HEK293 (cell line): ENCODE results near the gene HSD17B8.

Source experiments
- ZEB2 ChIP-seq: fragments of 450-650 bp; formaldehyde crosslinking; IDR thresholded peaks from 2 replicates; pipeline ENCODE4 v1.5.1; 2016; ENCODE audit warnings: missing biosample characterization, missing genetic modification characterization
- ZFP37 ChIP-seq: fragments of 450-650 bp; formaldehyde crosslinking; IDR thresholded peaks from 2 replicates; pipeline ENCODE4 v1.5.1; 2016; ENCODE audit warnings: missing biosample characterization, missing genetic modification characterization
- ZNF248 ChIP-seq: fragments of 450-650 bp; formaldehyde crosslinking; IDR thresholded peaks from 2 replicates; pipeline ENCODE4 v1.5.1; 2017; ENCODE audit warnings: missing biosample characterization, missing genetic modification characterization
- ZNF488 ChIP-seq: fragments of 450-650 bp; formaldehyde crosslinking; IDR thresholded peaks from 2 replicates; pipeline ENCODE4 v1.5.1; 2016; ENCODE audit warnings: missing biosample characterization, missing genetic modification characterization
- ZNF785 ChIP-seq: fragments of 450-650 bp; formaldehyde crosslinking; IDR thresholded peaks from 2 replicates; pipeline ENCODE4 v1.5.1; 2016; ENCODE audit warnings: missing biosample characterization, missing genetic modification characterization
- TF ChIP-seq, protein P1 (sequence below): fragments of 450-650 bp; formaldehyde crosslinking; IDR thresholded peaks from 2 replicates; pipeline ENCODE4 v1.5.1; 2016; ENCODE audit warnings: missing biosample characterization, missing genetic modification characterization

GRCh38 chr6:33215271-33216116 is 11.0 kb downstream of the HSD17B8 start:
- TF ChIP-seq ZFP37 (no peak), ZEB2 (no peak), ZNF248 (no peak), ZNF488 (tag by site-specific recombination) (no peak), ZNF785 (tag by site-specific recombination) (no peak)
- TF ChIP-seq, protein P1, sequence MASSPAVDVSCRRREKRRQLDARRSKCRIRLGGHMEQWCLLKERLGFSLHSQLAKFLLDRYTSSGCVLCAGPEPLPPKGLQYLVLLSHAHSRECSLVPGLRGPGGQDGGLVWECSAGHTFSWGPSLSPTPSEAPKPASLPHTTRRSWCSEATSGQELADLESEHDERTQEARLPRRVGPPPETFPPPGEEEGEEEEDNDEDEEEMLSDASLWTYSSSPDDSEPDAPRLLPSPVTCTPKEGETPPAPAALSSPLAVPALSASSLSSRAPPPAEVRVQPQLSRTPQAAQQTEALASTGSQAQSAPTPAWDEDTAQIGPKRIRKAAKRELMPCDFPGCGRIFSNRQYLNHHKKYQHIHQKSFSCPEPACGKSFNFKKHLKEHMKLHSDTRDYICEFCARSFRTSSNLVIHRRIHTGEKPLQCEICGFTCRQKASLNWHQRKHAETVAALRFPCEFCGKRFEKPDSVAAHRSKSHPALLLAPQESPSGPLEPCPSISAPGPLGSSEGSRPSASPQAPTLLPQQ (tag by site-specific recombination) = no peak
